ENCODE measurements around the gene CENPF.
"Not testable (repeated sequence)": the region's sequence is repeated elsewhere in the genome, so short reads cannot be mapped to it uniquely, and the experiment has no call there.

Gene CENPF

GRCh38 chr1:214576120-214576519 is 26.9 kb upstream of the CENPF start:
- H3K4me3 Mint-ChIP-seq; DNase-seq; H3K36me3 Mint-ChIP-seq (ENCODE audit: low read depth); H3K4me1 Mint-ChIP-seq; H3K27ac Mint-ChIP-seq; H3K27me3 Mint-ChIP-seq; ATAC-seq: not testable (repeated sequence)
- peaks cover 18% of the 10 kb centered on the region for H3K9me3 Mint-ChIP-seq

GRCh38 chr1:214579183-214579582 is 23.8 kb upstream of the CENPF start:
- Mint-ChIP-seq H3K27me3 (no peaks in the 10 kb centered on the region), H3K36me3 (ENCODE audit: low read depth) (peaks cover 10% of the 10 kb centered on the region), H3K9me3 (peaks cover 18% of the 10 kb centered on the region), H3K27ac (no peak overlapping the region), H3K4me3 (no peak overlapping the region), H3K4me1 (peaks cover 4% of the 10 kb centered on the region)
- DNase-seq, result no peak
- no peak for ATAC-seq

DNA sequence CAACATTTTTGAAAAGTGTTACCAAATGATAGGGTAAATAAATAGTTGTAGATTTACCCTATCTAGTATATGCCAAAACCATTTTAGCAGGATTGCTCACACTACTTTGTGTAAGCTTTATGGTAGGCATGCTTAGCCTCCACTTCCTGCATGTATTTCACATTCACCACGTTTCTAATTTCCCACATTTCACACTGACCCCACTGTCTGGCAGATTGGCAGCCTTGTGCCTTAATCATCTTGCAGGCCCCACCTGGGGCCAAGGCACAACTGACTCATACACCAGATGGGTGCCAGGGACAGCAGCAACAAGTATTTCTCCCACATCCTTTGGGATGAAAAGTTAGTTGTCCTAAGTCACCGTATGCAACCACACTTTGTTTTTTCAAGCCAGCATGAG is 21.2 kb upstream of the CENPF start:
- H3K36me3 Mint-ChIP-seq (ENCODE audit: low read depth), result no peaks in the 10 kb centered on the region

GRCh38 chr1:214582289-214582891 is 20.6 kb upstream of the CENPF start:
- Mint-ChIP-seq H3K36me3 (ENCODE audit: low read depth) (no peaks in the 10 kb centered on the region), H3K27me3 (peaks cover 2% of the 10 kb centered on the region), H3K4me1 (peaks cover 4% of the 10 kb centered on the region), H3K9me3 (peaks cover 3% of the 10 kb centered on the region), H3K4me3 (no peak overlapping the region), H3K27ac (no peak overlapping the region)
- no peak for DNase-seq
- ATAC-seq, result no peak

More for the DNA sequence above, 21.2 kb upstream of the CENPF start:
- Mint-ChIP-seq H3K27me3 (peaks cover 2% of the 10 kb centered on the region), H3K4me3 (no peak overlapping the region), H3K4me1 (peaks cover 4% of the 10 kb centered on the region), H3K9me3 (peaks cover 7% of the 10 kb centered on the region), H3K27ac (no peak overlapping the region)
- ATAC-seq (peak; percentile 49), DNase-seq (no peak)

GRCh38 chr1:214583113-214583512 is 19.9 kb upstream of the CENPF start:
- H3K9me3 Mint-ChIP-seq, result peaks cover 1% of the 10 kb centered on the region
- peaks cover 2% of the 10 kb centered on the region for H3K27me3 Mint-ChIP-seq
- peaks cover 4% of the 10 kb centered on the region for H3K4me1 Mint-ChIP-seq
- H3K4me3 Mint-ChIP-seq, result no peak overlapping the region
- no peaks in the 10 kb centered on the region for H3K36me3 Mint-ChIP-seq (ENCODE audit: low read depth)
- no peak overlapping the region for H3K27ac Mint-ChIP-seq
- ATAC-seq, result no peak
- DNase-seq, result no peak

GRCh38 chr1:214583824-214584554 is 19.0 kb upstream of the CENPF start:
- peaks cover 2% of the 10 kb centered on the region for H3K27me3 Mint-ChIP-seq
- no peaks in the 10 kb centered on the region for H3K36me3 Mint-ChIP-seq (ENCODE audit: low read depth)
- peaks cover 4% of the 10 kb centered on the region for H3K4me1 Mint-ChIP-seq
- no peaks in the 10 kb centered on the region for H3K9me3 Mint-ChIP-seq
- no peak overlapping the region for H3K27ac Mint-ChIP-seq
- no peak for DNase-seq
- no peak for ATAC-seq
- H3K4me3 Mint-ChIP-seq, result no peak overlapping the region

DNA sequence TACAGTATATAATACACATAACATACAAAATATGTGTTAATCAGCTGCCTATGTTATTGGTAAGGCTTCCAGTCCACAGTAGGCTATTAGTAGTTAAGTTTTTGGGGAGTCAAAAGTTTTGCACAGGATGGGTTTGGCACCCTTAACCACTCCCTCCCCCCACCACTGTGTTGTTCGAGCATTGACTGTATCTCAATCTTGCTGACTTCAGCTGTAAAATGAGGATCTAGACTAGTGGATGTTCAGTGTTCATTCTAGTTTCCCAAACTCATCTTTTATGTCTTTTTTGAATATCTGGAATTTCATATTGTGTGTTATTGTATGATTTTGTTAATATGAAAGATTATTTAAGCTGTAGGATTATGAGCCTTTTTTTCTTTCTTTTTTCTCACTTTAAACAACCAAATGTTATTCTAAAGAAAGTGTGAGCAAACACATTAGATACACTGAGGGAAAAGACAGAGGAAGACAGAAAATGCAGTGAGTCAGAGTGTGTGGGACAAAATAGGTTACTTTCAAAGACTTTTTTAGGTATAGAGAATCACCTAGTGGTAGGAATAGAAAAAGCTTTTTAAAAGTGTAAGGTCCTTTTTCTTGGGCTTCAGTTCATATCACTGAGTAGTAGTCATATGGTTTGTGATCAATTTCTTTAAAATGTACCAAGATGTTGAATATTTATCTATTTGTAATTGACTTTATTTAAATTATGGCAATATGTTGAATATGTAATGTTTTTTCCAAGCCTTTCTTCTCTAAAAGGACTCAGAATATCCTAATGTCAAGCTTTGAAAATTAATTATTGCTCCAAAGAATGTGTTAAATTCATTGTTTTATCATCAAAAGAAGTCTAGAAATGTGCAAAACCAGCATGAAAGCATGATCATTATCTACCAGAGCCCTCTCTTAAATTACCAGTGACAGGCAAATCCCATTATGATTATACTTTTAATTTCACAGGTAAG is 17.9 kb upstream of the CENPF start:
- Mint-ChIP-seq H3K4me3 (no peak overlapping the region), H3K9me3 (no peaks in the 10 kb centered on the region), H3K36me3 (ENCODE audit: low read depth) (no peaks in the 10 kb centered on the region), H3K27me3 (peaks cover 2% of the 10 kb centered on the region), H3K4me1 (peaks cover 4% of the 10 kb centered on the region), H3K27ac (no peak overlapping the region)
- peak; percentile 75 for ATAC-seq
- DNase-seq, result no peak

DNA sequence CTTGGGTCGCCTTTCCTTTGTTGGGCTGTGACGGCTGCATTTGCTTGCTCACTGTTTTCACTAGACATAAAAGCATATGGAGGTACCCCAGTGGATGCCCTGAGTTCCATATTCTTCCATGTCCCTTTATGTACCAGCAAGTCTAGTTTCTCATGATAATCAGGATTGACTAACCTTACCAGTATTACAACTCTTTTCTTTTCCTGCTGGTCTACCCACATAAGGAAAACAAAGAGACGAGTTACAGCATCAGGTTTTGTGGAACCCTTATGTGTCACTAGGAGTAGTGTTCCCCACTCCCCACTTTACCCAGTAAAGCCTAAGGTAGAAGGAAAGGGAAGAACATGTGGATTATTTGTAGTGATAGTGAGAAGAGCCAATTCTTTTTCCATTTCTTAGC is 16.4 kb upstream of the CENPF start:
- H3K9me3 Mint-ChIP-seq, result no peaks in the 10 kb centered on the region
- no peaks in the 10 kb centered on the region for H3K36me3 Mint-ChIP-seq (ENCODE audit: low read depth)
- no peak overlapping the region for H3K27ac Mint-ChIP-seq
- H3K4me3 Mint-ChIP-seq, result no peak overlapping the region
- H3K27me3 Mint-ChIP-seq, result peaks cover 5% of the 10 kb centered on the region
- DNase-seq, result no peak
- no peak for ATAC-seq
- H3K4me1 Mint-ChIP-seq, result peaks cover 4% of the 10 kb centered on the region

DNA sequence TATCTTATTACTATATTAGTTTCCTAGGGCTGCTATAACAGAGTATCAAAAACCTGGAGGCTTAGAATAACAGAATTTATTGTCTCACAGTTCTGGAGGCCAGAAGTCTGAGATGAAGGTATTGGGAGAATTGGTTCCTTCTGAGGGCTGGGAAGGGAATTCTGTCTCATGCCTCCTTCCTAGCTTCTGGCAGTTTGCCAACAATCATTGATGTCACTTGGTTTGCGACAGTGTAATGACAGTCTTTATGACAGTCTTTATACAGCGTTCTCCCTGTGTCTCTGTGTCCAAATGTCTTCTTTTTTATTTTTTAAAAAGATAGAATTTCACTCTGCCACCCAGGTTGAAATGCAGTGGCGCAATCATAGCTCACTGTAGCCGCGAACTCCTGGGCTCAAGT is 15.8 kb upstream of the CENPF start:
- H3K36me3 Mint-ChIP-seq (ENCODE audit: low read depth), result no peaks in the 10 kb centered on the region
- no peak for DNase-seq
- H3K27ac Mint-ChIP-seq, result no peak overlapping the region
- H3K4me1 Mint-ChIP-seq, result no peaks in the 10 kb centered on the region
- peaks cover 5% of the 10 kb centered on the region for H3K27me3 Mint-ChIP-seq
- no peak for ATAC-seq
- no peak overlapping the region for H3K4me3 Mint-ChIP-seq
- no peaks in the 10 kb centered on the region for H3K9me3 Mint-ChIP-seq

DNA sequence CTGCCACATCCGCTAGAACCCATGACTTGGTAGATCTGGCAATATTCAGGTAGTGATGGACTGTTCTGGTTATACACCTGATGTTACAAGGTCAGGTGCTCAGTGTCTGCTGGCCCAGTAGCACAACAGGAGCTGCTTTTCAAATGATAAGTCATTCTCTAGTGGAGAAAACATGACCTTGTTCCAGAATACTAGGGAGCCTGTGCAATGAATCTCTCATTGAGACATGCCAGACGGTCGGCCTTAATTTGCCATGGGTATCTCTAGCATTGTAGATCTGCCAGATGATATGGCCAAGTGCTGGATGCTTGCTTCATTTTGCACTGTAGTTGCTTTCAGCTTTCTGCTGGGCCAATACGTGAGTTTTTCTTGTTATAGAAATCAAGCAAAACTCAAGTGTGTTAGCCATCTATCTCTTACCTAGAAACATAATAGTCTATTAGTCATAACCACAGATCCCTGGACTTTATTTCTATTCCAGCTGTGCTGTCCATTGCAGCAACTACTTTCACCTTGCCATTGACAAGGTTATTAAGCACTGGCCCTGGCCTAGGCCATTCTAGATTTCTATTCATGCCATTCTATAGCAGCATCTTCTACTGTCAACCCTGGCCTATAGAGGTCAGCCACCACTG is 13.9 kb upstream of the CENPF start:
- Mint-ChIP-seq H3K4me3 (no peak overlapping the region), H3K27ac (no peak overlapping the region), H3K4me1 (no peaks in the 10 kb centered on the region), H3K36me3 (ENCODE audit: low read depth) (no peaks in the 10 kb centered on the region), H3K27me3 (peaks cover 5% of the 10 kb centered on the region), H3K9me3 (no peaks in the 10 kb centered on the region)
- DNase-seq (no peak), ATAC-seq (no peak)

GRCh38 chr1:214590696-214591095 is 12.3 kb upstream of the CENPF start:
- no peak for ATAC-seq
- no peak overlapping the region for H3K27ac Mint-ChIP-seq
- peaks cover 4% of the 10 kb centered on the region for H3K27me3 Mint-ChIP-seq

GRCh38 chr1:214591918-214592317 is 11.1 kb upstream of the CENPF start:
- not testable (repeated sequence) for DNase-seq; ATAC-seq; H3K4me1 Mint-ChIP-seq; H3K27ac Mint-ChIP-seq; H3K4me3 Mint-ChIP-seq; H3K27me3 Mint-ChIP-seq; H3K36me3 Mint-ChIP-seq (ENCODE audit: low read depth); H3K9me3 Mint-ChIP-seq

More at GRCh38 chr1:214590696-214591095, 12.3 kb upstream of the CENPF start:
- no peak for DNase-seq
- no peak overlapping the region for H3K4me3 Mint-ChIP-seq
- H3K9me3 Mint-ChIP-seq, result no peaks in the 10 kb centered on the region
- no peaks in the 10 kb centered on the region for H3K4me1 Mint-ChIP-seq
- no peaks in the 10 kb centered on the region for H3K36me3 Mint-ChIP-seq (ENCODE audit: low read depth)

- DNase-seq, result no peak
- Mint-ChIP-seq H3K9me3 (no peaks in the 10 kb centered on the region), H3K4me3 (no peak overlapping the region), H3K27ac (no peak overlapping the region), H3K27me3 (peaks cover 3% of the 10 kb centered on the region), H3K36me3 (ENCODE audit: low read depth) (no peaks in the 10 kb centered on the region), H3K4me1 (no peaks in the 10 kb centered on the region)
- no peak for ATAC-seq
Measured at GRCh38 chr1:214593158-214593557, 9.8 kb upstream of the CENPF start.

DNA sequence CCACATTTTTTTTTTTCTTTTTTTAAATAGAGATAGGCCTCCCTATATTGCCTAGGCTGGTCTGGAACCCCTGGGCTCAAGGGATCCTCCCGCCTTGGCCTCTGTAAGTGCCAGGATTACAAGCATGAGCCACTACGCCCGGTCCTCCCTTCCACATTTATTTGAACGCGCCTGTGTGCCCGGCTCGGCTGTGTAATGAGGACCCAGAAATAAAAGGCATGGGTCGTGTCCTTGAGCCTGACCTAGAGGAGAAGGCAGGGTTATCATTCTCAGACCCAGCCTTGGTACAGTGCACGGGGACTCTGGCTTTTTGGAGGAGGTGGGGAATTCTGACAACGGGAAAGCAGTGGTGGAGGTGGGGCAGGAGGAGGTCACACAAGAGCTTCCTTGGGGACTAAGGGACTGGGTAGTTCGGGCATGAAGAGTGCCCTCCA is 841 bp downstream of the CENPF start:
- Mint-ChIP-seq H3K4me3 (peak overlapping the region; percentile 91), H3K27me3 (peaks cover 3% of the 10 kb centered on the region), H3K27ac (peak overlapping the region; percentile 98), H3K36me3 (ENCODE audit: low read depth) (peaks cover 7% of the 10 kb centered on the region), H3K4me1 (peaks cover 19% of the 10 kb centered on the region), H3K9me3 (no peaks in the 10 kb centered on the region)
- ATAC-seq (no peak), DNase-seq (peak; percentile 9)
